Measurements from ENCODE around the gene CREB3L1.

Gene CREB3L1

DNA sequence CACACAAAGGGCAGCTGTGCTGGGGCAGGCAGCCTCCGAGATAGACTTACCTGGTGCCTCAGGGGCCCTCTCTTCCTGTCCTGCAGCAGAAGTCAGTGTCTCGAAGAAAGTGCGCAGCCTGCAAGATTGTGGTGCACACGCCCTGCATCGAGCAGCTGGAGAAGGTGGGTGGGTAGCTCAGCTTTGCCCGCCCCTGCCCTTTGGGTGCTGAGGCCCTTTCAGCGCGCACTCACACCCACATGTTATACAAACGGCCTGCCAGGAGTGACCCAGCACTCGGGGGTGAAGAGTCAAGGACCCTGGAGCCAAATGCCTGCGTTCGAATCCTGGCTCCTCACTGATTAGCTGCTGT, 90.4 kb downstream of the CREB3L1 start:
- no peak for DNase-seq

DNA sequence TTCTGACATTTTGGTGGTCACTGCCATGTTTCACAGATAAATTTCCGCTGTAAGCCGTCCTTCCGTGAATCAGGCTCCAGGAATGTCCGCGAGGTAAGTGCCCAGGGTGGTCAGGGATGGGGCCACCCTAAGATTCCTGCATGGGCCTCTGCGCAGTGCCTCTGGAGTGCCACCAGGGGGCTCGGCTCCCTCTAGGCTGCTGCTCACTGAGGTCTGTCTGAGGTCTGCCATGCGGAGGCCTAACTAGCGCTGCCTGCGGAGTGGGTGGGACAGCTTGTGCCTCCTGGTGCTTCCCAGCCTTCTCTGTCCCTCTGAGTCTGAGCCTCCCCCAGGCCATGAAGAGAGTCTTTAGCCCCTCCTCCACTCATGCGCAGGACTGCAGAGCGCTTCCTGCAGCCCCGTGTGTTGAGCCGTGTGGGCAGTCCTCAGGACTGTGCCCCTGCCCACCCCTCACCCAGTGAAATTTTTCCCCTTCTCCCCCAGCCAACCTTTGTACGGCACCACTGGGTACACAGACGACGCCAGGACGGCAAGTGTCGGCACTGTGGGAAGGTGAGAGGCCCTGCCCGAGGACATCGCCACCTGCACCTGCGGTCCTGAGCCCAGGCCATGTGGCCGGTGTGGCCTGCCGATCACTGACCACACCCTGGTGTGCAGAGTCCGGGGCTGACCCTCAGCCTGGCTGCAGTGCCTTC, 92.1 kb downstream of the CREB3L1 start:
- no peak for DNase-seq

DNA sequence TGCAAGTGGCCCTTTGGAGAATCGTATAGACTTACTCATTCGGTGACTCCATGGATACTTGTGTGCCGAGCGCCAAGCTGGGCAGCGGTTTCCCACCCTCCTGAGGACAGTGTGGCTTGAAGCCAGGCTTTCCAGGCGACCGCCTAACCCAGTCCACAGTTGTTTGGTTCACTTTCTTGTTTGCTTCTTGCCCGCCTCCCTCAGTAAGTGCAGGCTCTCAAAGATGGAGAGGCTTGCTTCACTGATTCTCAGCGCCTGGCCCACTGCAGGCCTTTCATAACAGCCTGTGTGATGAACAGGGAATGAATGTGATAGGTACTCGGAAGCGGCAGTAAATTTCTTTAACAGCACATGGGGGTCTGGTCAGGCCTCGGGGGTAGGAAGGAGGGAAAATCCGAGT, 92.8 kb downstream of the CREB3L1 start:
- DNase-seq: no peak

Measured in left hindlimb (tissue), 1 donor.